Bone marrow (tissue), 2 donors: ENCODE measurements around the gene ACVR2A.

Source experiments
- DNase-seq, 2 donors: peaks; one replicate each; lab custom pipeline; 2025; lab: John Stamatoyannopoulos, UW

Gene ACVR2A

GRCh38 chr2:147855316-147855715 is 10.5 kb downstream of the ACVR2A start:
- no peak for DNase-seq

DNA sequence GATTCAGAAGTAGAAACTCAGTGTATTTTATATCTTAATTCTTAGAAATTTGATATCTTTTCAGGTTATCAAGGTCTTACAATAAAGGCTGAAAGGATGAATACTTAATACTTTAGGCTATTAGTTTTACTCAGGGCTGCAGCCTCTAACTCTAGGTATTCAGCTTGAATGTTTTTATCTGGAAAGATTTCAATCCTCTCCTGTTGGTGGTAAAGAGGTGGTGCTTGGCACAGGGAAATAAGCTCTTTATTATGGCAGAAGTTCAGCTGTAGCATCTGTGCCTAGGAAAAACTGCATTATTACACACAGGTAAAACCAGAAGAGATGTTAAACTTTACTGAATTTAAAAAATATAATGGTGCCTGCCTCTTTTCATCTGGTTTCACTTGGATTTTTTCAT is 11.1 kb downstream of the ACVR2A start:
- no peak for DNase-seq

DNA sequence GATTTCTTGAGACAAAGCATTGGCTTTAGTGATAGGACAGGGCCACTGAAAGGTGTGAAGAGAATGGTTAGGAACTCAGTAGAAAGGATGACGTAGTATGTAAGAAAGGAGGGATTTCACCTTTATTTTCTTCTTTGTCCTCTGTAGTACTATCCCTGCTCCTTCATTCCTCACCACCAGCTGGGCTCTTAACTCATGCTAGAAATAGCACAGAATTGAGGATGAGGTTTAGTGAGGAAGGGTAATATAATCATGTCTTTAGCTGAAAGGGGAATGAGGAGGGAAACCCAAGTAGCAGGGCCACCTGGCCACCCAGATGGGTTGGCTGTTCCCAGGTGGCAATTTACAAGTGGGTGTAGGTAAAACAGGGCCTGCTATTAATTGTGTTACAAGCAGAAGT is 15.2 kb downstream of the ACVR2A start:
- no peak for DNase-seq

GRCh38 chr2:147862859-147863516 is 18.2 kb downstream of the ACVR2A start:
- no peak for DNase-seq

- no peak for DNase-seq
These were observed 19.0 kb downstream of the ACVR2A start for GRCh38 chr2:147863835-147864234.

DNA sequence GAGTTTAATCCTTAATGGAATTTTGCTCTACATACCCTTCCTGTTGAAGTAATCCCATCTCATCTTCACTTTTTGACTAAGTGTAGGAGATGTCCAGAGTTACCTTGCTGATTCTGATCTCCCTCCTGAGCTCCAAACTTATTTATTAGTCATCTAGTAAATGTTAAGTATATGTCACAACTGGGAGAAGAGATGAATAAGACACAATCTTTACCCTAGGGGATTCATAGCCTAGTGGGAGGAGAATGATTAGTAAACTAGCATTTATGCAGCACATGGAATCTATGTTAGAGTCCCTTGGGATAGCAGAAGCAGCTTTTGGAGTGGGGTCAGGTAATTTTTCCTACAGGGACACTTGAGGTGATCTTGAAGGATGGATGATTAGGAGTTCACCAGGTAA is 20.7 kb downstream of the ACVR2A start:
- no peak for DNase-seq

DNA sequence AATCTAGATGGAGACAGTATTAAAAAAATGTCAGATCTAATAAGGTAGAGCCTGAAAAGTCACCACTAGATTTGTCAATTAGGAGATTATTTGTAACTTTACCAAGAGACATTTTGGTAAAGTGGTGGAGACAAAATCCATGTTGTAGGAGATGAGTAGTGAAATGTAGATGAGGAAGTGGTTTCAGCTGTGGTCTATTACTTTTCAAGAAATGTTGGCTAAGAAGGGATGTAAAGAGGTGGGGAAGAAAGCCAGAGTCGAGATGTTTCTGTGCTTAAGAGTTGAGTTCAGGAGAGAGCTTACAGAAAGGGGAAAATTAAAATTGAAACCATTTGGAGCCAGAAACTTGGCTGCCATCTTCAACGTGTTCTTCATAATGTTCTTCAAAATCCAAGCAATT is 22.2 kb downstream of the ACVR2A start:
- DNase-seq: no peak

DNA sequence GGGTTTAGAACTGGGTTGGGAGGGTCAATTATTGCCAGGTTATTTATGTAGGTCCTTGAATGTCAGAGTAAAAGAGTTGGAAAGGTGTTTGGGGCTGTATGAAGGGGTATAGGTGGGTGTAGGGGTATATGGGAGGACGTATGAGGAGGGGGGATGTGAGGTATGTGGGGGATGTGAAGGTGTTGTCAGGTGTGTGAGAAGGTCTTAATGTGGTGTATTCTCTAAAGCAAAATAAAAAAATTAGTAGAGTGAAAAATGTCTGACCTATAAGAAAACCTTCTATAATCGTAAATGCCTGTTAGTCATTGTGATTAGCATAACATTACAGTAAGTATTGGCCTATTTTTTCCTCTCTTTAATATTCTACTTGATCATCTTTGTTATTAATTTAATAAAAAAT is 25.1 kb downstream of the ACVR2A start:
- no peak for DNase-seq

GRCh38 chr2:147872967-147873366 is 28.1 kb downstream of the ACVR2A start:
- no peak for DNase-seq

DNA sequence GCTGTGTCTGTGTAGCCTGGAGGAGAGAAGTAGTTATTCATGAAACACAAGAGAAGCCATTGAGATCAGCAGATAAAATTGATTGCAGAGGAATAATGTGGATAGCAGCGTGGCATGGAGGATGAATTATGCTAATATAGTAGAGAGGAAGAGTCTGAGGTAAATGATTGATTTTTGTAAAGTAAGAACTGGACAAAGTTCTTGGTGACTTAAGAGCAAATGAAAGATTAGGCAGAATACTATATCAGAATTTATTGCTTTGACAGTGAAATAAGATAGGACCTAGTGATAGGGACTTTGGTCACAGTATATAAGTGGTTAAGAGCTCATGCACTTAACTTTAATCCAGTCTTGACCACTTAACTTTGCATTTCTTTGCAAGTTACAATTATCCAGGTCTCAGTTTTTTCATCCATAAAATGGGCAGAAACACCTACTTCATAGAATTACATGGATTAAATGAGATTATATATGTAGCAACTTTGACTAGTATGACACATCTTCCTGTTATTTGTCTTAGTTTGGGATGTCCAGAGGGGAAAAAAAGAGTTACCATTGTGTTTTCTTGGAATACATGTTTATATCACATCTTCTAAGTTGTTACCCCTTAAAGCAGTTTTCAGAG is 29.1 kb downstream of the ACVR2A start:
- DNase-seq: no peak

DNA sequence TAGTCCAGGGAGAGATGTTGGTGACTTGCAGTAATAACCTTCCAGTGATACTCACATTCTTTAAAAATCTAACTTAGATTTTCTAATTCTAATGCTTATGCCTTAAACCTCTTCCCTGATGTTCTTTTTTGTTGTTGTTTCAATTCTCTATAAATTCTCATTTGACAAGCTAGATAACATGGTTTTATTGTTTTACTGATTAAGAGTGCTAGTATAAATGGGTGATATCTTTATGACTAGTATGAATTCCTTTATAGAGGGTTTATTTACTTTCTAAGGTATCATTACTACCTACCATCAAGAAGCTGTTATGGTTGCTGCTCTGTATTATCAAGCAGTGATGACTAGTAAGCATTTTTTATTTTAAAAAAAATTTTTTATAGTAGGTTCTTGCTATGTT is 35.0 kb downstream of the ACVR2A start:
- no peak for DNase-seq

- no peak for DNase-seq
These were observed 37.8 kb downstream of the ACVR2A start for GRCh38 chr2:147882631-147883030.

- no peak for DNase-seq
These were observed 40.0 kb downstream of the ACVR2A start for GRCh38 chr2:147884830-147885229.

- no peak for DNase-seq
These were observed 41.3 kb downstream of the ACVR2A start for GRCh38 chr2:147886136-147886535.

GRCh38 chr2:147888680-147889079 is 43.9 kb downstream of the ACVR2A start:
- DNase-seq: no peak

DNA sequence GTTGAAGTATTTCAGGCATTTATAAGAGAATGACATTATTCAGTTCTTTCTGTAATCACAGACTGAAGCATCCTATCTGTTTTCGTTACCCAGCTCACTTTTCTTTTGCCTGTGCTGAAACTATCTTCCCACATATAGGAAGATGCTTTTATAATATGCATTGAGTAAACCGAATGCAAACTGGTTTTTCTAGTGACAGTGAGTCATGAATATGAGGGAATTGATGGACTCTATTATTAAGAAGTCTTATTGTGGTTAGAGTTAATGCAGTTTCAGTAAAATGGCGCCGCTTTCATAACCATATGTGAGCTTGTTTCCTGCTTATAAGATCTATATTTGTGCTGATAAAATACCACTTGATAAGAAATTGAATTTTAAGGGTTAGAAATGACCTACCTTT is 59.2 kb downstream of the ACVR2A start:
- no peak for DNase-seq

GRCh38 chr2:147909178-147909577 is 64.3 kb downstream of the ACVR2A start:
- DNase-seq: no peak

DNA sequence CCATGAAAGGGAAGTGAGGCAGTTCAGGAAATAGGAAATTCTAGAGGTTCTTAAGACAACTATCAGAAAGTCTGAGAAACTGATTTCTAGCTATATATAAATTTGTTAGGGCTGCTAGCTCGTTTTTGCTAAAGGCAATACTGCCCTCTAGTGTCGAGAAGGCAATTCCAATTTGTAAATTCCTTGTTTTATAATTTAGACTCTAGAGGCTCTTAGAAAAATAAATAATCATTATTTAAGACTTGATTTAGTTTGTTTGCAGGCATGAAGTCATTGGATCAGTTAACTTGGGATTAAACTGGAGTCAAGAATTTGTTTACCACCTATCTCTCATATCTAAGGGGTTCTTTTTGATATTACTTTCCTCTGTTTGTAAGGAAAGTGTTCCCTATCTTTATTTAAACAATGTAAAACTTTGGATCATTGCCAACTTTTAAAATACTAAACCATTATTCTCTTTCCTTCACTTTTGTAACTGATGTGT is 66.2 kb downstream of the ACVR2A start:
- DNase-seq: peak in 1 of 2 donors; percentile 32

DNA sequence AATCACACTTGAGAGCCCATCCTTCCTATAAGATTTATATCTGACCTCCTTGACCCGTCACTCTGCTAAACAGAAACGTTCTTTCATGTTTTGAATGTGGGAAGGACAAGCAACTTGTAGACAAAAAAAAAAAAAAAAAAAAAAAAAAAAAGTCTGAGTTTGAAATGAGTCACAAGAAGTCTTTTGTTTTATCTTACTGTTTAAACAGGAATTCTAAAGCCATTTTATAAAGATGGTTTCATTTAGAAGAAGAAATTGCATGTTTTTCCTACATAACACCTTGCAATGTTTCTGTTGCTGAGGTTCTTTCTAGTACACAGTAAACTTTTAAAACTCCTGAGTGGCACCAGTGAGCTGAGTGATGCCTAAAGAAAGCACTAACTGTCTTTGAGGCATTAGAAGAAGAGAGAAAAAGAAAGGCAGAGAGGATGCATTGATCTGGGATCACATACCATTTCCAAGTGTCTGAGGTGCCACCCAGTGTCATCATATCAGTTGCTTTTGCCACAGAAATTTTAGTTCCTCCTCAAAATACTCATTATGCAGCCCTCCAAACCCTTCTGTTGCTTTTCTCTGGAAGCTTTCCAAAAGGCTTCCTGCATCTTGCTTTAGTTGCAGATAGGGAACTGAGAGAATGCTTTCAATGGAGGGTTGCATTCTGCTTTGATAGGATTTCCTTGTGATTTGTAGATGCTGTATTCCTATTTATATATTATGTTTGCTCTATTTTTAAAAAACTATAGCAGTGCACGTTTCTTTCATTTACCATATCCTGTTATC is 69.1 kb downstream of the ACVR2A start:
- peak in 1 of 2 donors; percentile 13 for DNase-seq

GRCh38 chr2:147916067-147916466 is 71.2 kb downstream of the ACVR2A start:
- no peak for DNase-seq

- no peak for DNase-seq
These were observed 71.9 kb downstream of the ACVR2A start for GRCh38 chr2:147916723-147917122.

GRCh38 chr2:147917161-147917560 is 72.3 kb downstream of the ACVR2A start:
- DNase-seq: no peak

DNA sequence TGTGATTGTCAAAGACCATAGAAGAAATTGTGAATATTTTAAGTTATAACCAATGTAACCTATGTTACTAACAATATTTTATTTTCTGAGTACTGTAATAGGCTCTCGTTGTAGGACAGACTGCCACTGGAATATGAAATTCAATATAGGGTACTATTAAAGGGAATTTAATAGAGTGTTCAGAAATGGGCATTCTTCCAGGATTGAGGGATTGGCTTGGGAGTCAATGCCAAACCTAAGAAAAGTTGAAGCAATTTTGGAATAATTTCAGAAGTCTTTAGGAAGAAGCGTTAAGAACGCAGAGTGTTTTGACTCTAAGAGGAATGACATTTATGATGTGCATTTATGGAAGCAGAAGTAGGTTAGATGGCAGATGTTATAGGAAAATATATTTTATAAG is 79.0 kb downstream of the ACVR2A start:
- no peak for DNase-seq
